ENCODE data around the gene FILIP1L. TPM values are rescaled to one million over a fixed set of nuclear protein-coding genes. Genes with fewer than 3 reads are reported as not detected.

FILIP1L gene
- total RNA-seq, 2 experiments from 2014 or later, result 0.25 to 0.44 TPM

DNA sequence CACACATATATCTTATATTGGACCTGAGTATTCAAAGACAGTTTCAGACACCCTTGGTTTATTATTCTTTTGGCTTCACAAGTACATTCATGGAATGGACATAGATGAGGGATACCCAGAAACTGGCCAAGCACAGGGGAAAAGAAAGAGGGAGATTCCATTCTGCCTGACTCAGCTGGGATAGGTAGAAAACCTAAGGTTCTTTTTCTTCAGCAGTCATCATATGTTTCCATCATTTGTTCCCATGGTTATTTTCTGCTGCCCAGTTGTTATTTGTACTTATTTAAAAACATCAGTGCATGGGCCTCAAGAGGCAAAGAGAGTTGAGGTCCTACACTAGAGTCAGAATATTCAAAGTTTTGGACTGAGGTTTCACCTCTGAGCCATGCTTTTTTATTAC is 91.8 kb downstream of the FILIP1L start:
- Mint-ChIP-seq H3K9me3 (no peaks in the 10 kb centered on the region), H3K27ac (no peak overlapping the region), H3K4me3 (no peak overlapping the region), H3K36me3 (ENCODE audit: low read depth) (peaks cover 1% of the 10 kb centered on the region), H3K27me3 (no peaks in the 10 kb centered on the region), H3K4me1 (no peaks in the 10 kb centered on the region)
- ChIA-PET CTCF (interaction anchor here (0.6 kb wide), 1 partner anchor 198 kb away, joined by 3 read pairs; no protein-coding TSS in a partner anchor), POLR2A (no interaction called here)
- no peak for DNase-seq

- no peak for DNase-seq
- H3K4me3 Mint-ChIP-seq, result no peak overlapping the region
- no peaks in the 10 kb centered on the region for H3K4me1 Mint-ChIP-seq
- CTCF ChIA-PET, result interaction anchor here (1.1 to 2.8 kb wide), 2 partner anchors 12 to 26 kb away, joined by 3 to 8 read pairs; no protein-coding TSS in a partner anchor
- no peaks in the 10 kb centered on the region for H3K27me3 Mint-ChIP-seq
- no peak overlapping the region for H3K27ac Mint-ChIP-seq
- no peaks in the 10 kb centered on the region for H3K9me3 Mint-ChIP-seq
- POLR2A ChIA-PET, result no interaction called here
- H3K36me3 Mint-ChIP-seq (ENCODE audit: low read depth), result peaks cover 1% of the 10 kb centered on the region
Measured at GRCh38 chr3:100020876-100021644, 93.2 kb downstream of the FILIP1L start.

GRCh38 chr3:100019719-100020118 is 94.6 kb downstream of the FILIP1L start:
- H3K9me3 Mint-ChIP-seq, result peaks cover 5% of the 10 kb centered on the region
- H3K27me3 Mint-ChIP-seq, result no peaks in the 10 kb centered on the region
- DNase-seq, result no peak
- POLR2A ChIA-PET, result no interaction called here
- no peak overlapping the region for H3K27ac Mint-ChIP-seq
- peaks cover 6% of the 10 kb centered on the region for H3K36me3 Mint-ChIP-seq (ENCODE audit: low read depth)
- H3K4me1 Mint-ChIP-seq, result no peaks in the 10 kb centered on the region
- CTCF ChIA-PET, result interaction anchor here (2.8 kb wide), 1 partner anchor 13 kb away, joined by 8 read pairs; no protein-coding TSS in a partner anchor
- no peak overlapping the region for H3K4me3 Mint-ChIP-seq

- ChIA-PET CTCF (no interaction called here), POLR2A (no interaction called here)
- Mint-ChIP-seq H3K4me3 (no peak overlapping the region), H3K4me1 (no peaks in the 10 kb centered on the region), H3K9me3 (peaks cover 5% of the 10 kb centered on the region), H3K36me3 (ENCODE audit: low read depth) (peaks cover 6% of the 10 kb centered on the region), H3K27ac (no peak overlapping the region), H3K27me3 (no peaks in the 10 kb centered on the region)
- DNase-seq, result no peak
Measured at GRCh38 chr3:100018806-100019205, 95.5 kb downstream of the FILIP1L start.

GRCh38 chr3:100010087-100010417 is 104.2 kb downstream of the FILIP1L start:
- Mint-ChIP-seq H3K9me3 (peaks cover 3% of the 10 kb centered on the region), H3K36me3 (ENCODE audit: low read depth) (peaks cover 3% of the 10 kb centered on the region), H3K4me1 (peaks cover under 1% of the 10 kb centered on the region), H3K27ac (no peak overlapping the region), H3K4me3 (no peak overlapping the region), H3K27me3 (no peaks in the 10 kb centered on the region)
- POLR2A ChIA-PET, result no interaction called here
- no peak for DNase-seq
- CTCF ChIA-PET, result no interaction called here

DNA sequence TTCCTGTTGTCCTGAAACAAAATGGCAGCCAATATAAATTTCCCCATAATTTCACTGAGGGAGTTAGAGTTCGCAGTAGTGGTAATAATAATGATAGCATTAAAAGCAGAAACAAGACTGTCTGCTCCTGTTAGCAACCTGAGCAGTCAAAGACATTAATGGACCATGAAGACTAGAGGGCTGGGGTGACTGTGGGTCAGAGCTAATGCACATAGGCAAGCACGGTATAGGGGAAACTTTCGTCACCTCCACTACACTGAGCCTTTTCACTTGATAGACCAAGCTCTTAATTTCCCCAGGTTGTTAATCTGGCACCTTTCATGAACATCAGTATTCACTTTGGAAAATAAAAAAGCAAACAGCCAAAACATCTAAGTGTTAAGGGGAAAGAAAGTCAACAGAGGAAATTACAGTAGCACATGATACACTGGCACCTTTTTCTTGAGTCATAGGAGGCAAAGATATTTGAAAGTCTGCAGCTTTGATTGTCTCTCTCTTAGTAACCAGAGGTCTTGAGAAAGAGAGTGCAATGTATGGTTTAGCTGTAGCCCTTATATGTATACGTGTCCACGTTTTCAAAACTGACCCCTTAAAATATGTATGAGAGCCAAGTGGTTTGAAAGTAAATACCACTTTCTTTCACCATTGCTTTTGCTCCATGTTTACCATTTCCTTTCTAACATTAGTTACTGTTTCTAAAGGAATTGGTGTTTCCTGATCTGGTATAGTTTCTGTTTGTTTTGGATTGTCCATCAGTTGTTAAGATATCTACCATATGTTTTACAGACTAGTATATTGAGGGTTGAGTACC is 104.8 kb downstream of the FILIP1L start:
- no peaks in the 10 kb centered on the region for H3K36me3 Mint-ChIP-seq (ENCODE audit: low read depth)
- ChIA-PET CTCF (no interaction called here), POLR2A (no interaction called here)

DNA sequence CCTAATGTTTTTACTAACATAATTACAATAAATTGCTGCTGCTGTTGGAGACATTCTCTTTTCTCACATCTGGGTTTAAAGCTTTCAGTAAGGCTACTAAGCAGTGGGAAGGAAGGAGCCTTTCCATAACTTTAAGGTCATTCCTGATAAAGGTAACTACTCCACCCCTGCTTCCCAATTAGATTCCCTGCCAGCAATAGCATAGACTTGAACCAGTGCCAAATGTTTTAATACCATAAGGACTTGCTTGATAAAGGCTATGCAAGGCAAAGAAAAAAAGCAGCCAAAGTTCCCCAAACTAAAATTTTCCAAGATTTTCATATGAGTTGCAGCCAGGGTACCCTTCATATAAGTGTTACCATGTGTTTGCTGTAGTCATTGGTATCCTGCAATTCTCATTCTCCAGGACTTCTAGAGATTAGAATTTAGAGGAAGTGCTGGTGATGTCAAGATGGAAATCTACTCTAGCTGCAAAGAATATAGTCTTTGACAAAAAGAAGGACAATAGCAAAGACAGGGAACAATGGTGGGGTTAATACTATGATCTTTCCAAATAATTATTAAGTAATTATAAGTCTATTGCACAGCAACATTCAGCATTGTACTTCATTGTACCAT is 106.1 kb downstream of the FILIP1L start:
- H3K4me3 Mint-ChIP-seq, result no peak overlapping the region
- DNase-seq, result no peak
- no peak overlapping the region for H3K27ac Mint-ChIP-seq
- H3K9me3 Mint-ChIP-seq, result no peaks in the 10 kb centered on the region
- H3K4me1 Mint-ChIP-seq, result peaks cover 6% of the 10 kb centered on the region
- CTCF ChIA-PET, result no interaction called here
- no peaks in the 10 kb centered on the region for H3K36me3 Mint-ChIP-seq (ENCODE audit: low read depth)
- no peaks in the 10 kb centered on the region for H3K27me3 Mint-ChIP-seq
- POLR2A ChIA-PET, result no interaction called here

More for the DNA sequence above, 104.8 kb downstream of the FILIP1L start:
- Mint-ChIP-seq H3K4me1 (peaks cover 5% of the 10 kb centered on the region), H3K4me3 (no peak overlapping the region), H3K27ac (no peak overlapping the region), H3K27me3 (no peaks in the 10 kb centered on the region), H3K9me3 (no peaks in the 10 kb centered on the region)
- DNase-seq, result no peak

- H3K4me3 Mint-ChIP-seq, result no peak overlapping the region
- ChIA-PET POLR2A (no interaction called here), CTCF (interaction anchor here (0.6 kb wide), 1 partner anchor 175 kb away, joined by 5 read pairs; no protein-coding TSS in a partner anchor)
- H3K4me1 Mint-ChIP-seq, result peaks cover 6% of the 10 kb centered on the region
- no peak overlapping the region for H3K27ac Mint-ChIP-seq
- H3K9me3 Mint-ChIP-seq, result no peaks in the 10 kb centered on the region
- H3K36me3 Mint-ChIP-seq (ENCODE audit: low read depth), result no peaks in the 10 kb centered on the region
- H3K27me3 Mint-ChIP-seq, result no peaks in the 10 kb centered on the region
- DNase-seq, result no peak
Measured at GRCh38 chr3:100007313-100007712, 107.0 kb downstream of the FILIP1L start.

DNA sequence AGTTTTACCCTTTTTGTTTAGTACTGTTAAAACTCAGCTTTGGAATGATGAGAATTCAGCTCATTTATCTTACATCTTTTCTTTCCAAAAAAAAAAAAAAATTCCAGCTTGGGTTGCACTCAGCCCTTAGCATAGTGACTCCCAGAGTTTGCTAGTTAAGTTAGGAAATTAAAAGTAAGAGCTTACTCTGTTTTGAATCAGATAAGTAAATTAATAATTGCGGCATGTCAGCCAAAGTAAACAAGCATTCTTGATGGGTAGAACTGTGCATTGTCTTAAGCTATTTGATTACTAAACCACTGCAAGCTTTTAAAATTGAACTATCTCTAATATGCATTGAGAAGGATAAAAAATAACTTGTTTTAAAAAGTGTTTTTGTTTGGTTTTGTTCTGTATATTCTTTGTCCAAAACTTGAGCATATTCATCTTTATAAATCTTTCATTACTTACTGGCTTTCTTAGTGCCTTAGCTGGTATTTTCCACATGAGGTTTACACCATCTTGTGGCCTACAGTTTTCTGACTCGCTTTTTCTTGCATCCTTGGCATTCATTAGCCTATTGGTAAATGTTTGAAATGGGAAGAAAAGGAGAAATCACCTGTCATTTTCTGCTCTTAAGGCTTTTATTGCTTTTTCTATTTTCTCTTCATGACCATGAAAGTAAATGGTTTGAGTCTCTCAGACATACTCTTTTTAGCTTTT is 107.6 kb downstream of the FILIP1L start:
- ChIA-PET CTCF (interaction anchor here (0.6 kb wide), 1 partner anchor 175 kb away, joined by 5 read pairs; no protein-coding TSS in a partner anchor), POLR2A (interaction anchor here (0.6 kb wide), 1 partner anchor 300 kb away, joined by 3 read pairs; no protein-coding TSS in a partner anchor)

GRCh38 chr3:100005665-100006393 is 108.5 kb downstream of the FILIP1L start:
- Mint-ChIP-seq H3K27ac (no peak overlapping the region), H3K9me3 (no peaks in the 10 kb centered on the region), H3K27me3 (no peaks in the 10 kb centered on the region), H3K4me3 (no peak overlapping the region), H3K36me3 (ENCODE audit: low read depth) (no peaks in the 10 kb centered on the region), H3K4me1 (peaks cover 6% of the 10 kb centered on the region)
- ChIA-PET CTCF (interaction anchor here (0.7 kb wide), 1 partner anchor 23 kb away, joined by 3 read pairs; no protein-coding TSS in a partner anchor), POLR2A (no interaction called here)
- no peak for DNase-seq

More for the DNA sequence above, 107.6 kb downstream of the FILIP1L start:
- Mint-ChIP-seq H3K27me3 (no peaks in the 10 kb centered on the region), H3K4me3 (no peak overlapping the region), H3K36me3 (ENCODE audit: low read depth) (no peaks in the 10 kb centered on the region), H3K4me1 (peaks cover 6% of the 10 kb centered on the region), H3K9me3 (no peaks in the 10 kb centered on the region), H3K27ac (no peak overlapping the region)
- no peak for DNase-seq

GRCh38 chr3:100004931-100005330 is 109.4 kb downstream of the FILIP1L start:
- ChIA-PET POLR2A (no interaction called here), CTCF (interaction anchor here (0.6 kb wide), 1 partner anchor 17 kb away, joined by 3 read pairs; no protein-coding TSS in a partner anchor)
- DNase-seq, result no peak
- Mint-ChIP-seq H3K9me3 (no peaks in the 10 kb centered on the region), H3K4me1 (peaks cover 6% of the 10 kb centered on the region), H3K27me3 (no peaks in the 10 kb centered on the region), H3K27ac (no peak overlapping the region), H3K36me3 (ENCODE audit: low read depth) (no peaks in the 10 kb centered on the region), H3K4me3 (no peak overlapping the region)
